ENCODE measurements around the gene HMX1. TPM values are rescaled to one million over a fixed set of nuclear protein-coding genes. Genes with fewer than 3 reads are reported as not detected.

The HMX1 gene
- polyA plus RNA-seq, 1 donor (not counting 4 experiments of a cell fraction or from before 2014, with no cell fraction given): not detected

- TF ChIP-seq CTCF (optimal IDR thresholded peaks at IDR 0.05 in 1 of 3, IDR thresholded peaks at IDR 0.05 in 1 of 3, conservative IDR thresholded peaks at IDR 0.05 in 1 of 3; ENCODE audit: extremely low read depth in 1 of 3, insufficient read depth in 2 of 3, low read length in 3 of 3): no peak
- TF ChIP-seq EZH2 (IDR thresholded peaks at IDR 0.05; ENCODE audit: low read length): no peak
- H3K4me3 ChIP-seq (ENCODE audit: control insufficient read depth in 2 of 3, extremely low read depth in 1 of 3, insufficient read depth in 2 of 3, low read depth in 1 of 3, low read length in 3 of 3): no peak overlapping the region
- DNase-seq (ENCODE audit: low read depth, low spot score) (no peak), FAIRE-seq (no peak)
- H3K9me3 ChIP-seq (ENCODE audit: control insufficient read depth, low read depth, low read length): peaks cover 9% of the 10 kb centered on the region
- no peaks in the 10 kb centered on the region for H3K79me2 ChIP-seq (ENCODE audit: control insufficient read depth, insufficient read depth, low read length)
- no peak overlapping the region for H2AFZ ChIP-seq (ENCODE audit: control insufficient read depth, low read length)
- H3K4me2 ChIP-seq (ENCODE audit: control insufficient read depth, extremely low read depth, insufficient read depth, low read depth, low read length): no peak overlapping the region
- no peak overlapping the region for H3K27ac ChIP-seq (ENCODE audit: control insufficient read depth, insufficient read depth, low read length)
- H3K9ac ChIP-seq (ENCODE audit: control insufficient read depth, extremely low read depth, insufficient read depth, low read length): no peak overlapping the region
- H3K36me3 ChIP-seq (ENCODE audit: control insufficient read depth in 2 of 2, extremely low read depth in 1 of 2, insufficient read depth in 2 of 2, low read length in 2 of 2): no peaks in the 10 kb centered on the region
- H3K9me1 ChIP-seq (ENCODE audit: control insufficient read depth, extremely low read depth, insufficient read depth, low read length): no peaks in the 10 kb centered on the region
- H3K27me3 ChIP-seq (ENCODE audit: control insufficient read depth, extremely low read depth, insufficient read depth, low read length): peaks cover 4% of the 10 kb centered on the region
- no peaks in the 10 kb centered on the region for H3K4me1 ChIP-seq (ENCODE audit: control insufficient read depth, extremely low read depth, insufficient read depth, low read length)
- dilution Hi-C loops (cut with MboI; ENCODE audit: extremely low pct_ligation_motif_present, low sequenced_read_pairs): no loop called here
- H4K20me1 ChIP-seq (ENCODE audit: control insufficient read depth, extremely low read depth, insufficient read depth, low read length): no peaks in the 10 kb centered on the region
These were observed 28.0 kb downstream of the HMX1 start for GRCh38 chr4:8843597-8843996.

GRCh38 chr4:8842614-8843013 is 29.0 kb downstream of the HMX1 start:
- H4K20me1 ChIP-seq (ENCODE audit: control insufficient read depth, extremely low read depth, insufficient read depth, low read length): no peaks in the 10 kb centered on the region
- peaks cover 9% of the 10 kb centered on the region for H3K9me3 ChIP-seq (ENCODE audit: control insufficient read depth, low read depth, low read length)
- H3K27me3 ChIP-seq (ENCODE audit: control insufficient read depth, extremely low read depth, insufficient read depth, low read length): peaks cover under 1% of the 10 kb centered on the region
- H3K9me1 ChIP-seq (ENCODE audit: control insufficient read depth, extremely low read depth, insufficient read depth, low read length): no peaks in the 10 kb centered on the region
- FAIRE-seq (no peak), DNase-seq (ENCODE audit: low read depth, low spot score) (no peak)
- no peak overlapping the region for H3K4me2 ChIP-seq (ENCODE audit: control insufficient read depth, extremely low read depth, insufficient read depth, low read depth, low read length)
- H3K79me2 ChIP-seq (ENCODE audit: control insufficient read depth, insufficient read depth, low read length): no peaks in the 10 kb centered on the region
- dilution Hi-C loops (cut with MboI; ENCODE audit: extremely low pct_ligation_motif_present, low sequenced_read_pairs): no loop called here
- no peak overlapping the region for H3K9ac ChIP-seq (ENCODE audit: control insufficient read depth, extremely low read depth, insufficient read depth, low read length)
- TF ChIP-seq CTCF (optimal IDR thresholded peaks at IDR 0.05 in 1 of 3, IDR thresholded peaks at IDR 0.05 in 1 of 3, conservative IDR thresholded peaks at IDR 0.05 in 1 of 3; ENCODE audit: extremely low read depth in 1 of 3, insufficient read depth in 2 of 3, low read length in 3 of 3): no peak
- TF ChIP-seq EZH2 (IDR thresholded peaks at IDR 0.05; ENCODE audit: low read length): no peak
- H2AFZ ChIP-seq (ENCODE audit: control insufficient read depth, low read length): no peak overlapping the region
- H3K27ac ChIP-seq (ENCODE audit: control insufficient read depth, insufficient read depth, low read length): no peak overlapping the region
- H3K4me3 ChIP-seq (ENCODE audit: control insufficient read depth in 2 of 3, extremely low read depth in 1 of 3, insufficient read depth in 2 of 3, low read depth in 1 of 3, low read length in 3 of 3): no peak overlapping the region
- H3K4me1 ChIP-seq (ENCODE audit: control insufficient read depth, extremely low read depth, insufficient read depth, low read length): no peaks in the 10 kb centered on the region
- no peaks in the 10 kb centered on the region for H3K36me3 ChIP-seq (ENCODE audit: control insufficient read depth in 2 of 2, extremely low read depth in 1 of 2, insufficient read depth in 2 of 2, low read length in 2 of 2)

Measured in keratinocyte (primary cell).